Mesenteric fat pad (tissue), 1 donor: ENCODE measurements around the gene NOP9. TPM values are rescaled to one million over a fixed set of nuclear protein-coding genes. Genes with fewer than 3 reads are reported as not detected.

ENCODE experiments used
- DNase-seq: peaks from one replicate; pipeline ENCODE4 v3.0.0-alpha.2; 2020; ENCODE audit warnings: low spot score
- total RNA-seq: library from RNA; stranded (reverse); fragmentation: NEBNext Ultra II Directional; extraction: Animal tissue kit (Norgen Biotek cat#: 25700); gene quantifications from one replicate; pipeline ENCODE4 v1.2.1, GENCODE V29; 2021
- donor health status: DM: yes; HTN: yes; CAD: no.

The NOP9 gene
- total RNA-seq, 1 donor from 2014 or later: 23.4 TPM

GRCh38 chr14:24282736-24283135, 16.9 kb upstream of the NOP9 start:
- no peak for DNase-seq

- no peak for DNase-seq
Observed at GRCh38 chr14:24283796-24284460, 15.7 kb upstream of the NOP9 start.

GRCh38 chr14:24284501-24285035, 15.1 kb upstream of the NOP9 start:
- DNase-seq: no peak

- no peak for DNase-seq
Observed at GRCh38 chr14:24285351-24285750, 14.3 kb upstream of the NOP9 start.

- DNase-seq: no peak
Observed at GRCh38 chr14:24286996-24287395, 12.7 kb upstream of the NOP9 start.

GRCh38 chr14:24289649-24290280, 9.9 kb upstream of the NOP9 start:
- DNase-seq: no peak

GRCh38 chr14:24290746-24291145, 8.9 kb upstream of the NOP9 start:
- no peak for DNase-seq

GRCh38 chr14:24291446-24292117, 8.1 kb upstream of the NOP9 start:
- no peak for DNase-seq

GRCh38 chr14:24292118-24292807, 7.4 kb upstream of the NOP9 start:
- no peak for DNase-seq

GRCh38 chr14:24293525-24293924, 6.1 kb upstream of the NOP9 start:
- no peak for DNase-seq

- DNase-seq: no peak
Observed at GRCh38 chr14:24296341-24297157, 3.1 kb upstream of the NOP9 start.

GRCh38 chr14:24297190-24297964, 2.3 kb upstream of the NOP9 start:
- DNase-seq: no peak

- no peak for DNase-seq
Observed at GRCh38 chr14:24298892-24299254, 777 bp upstream of the NOP9 start.

GRCh38 chr14:24300326-24300980, 803 bp downstream of the NOP9 start:
- no peak for DNase-seq

GRCh38 chr14:24304019-24304387, 4.4 kb downstream of the NOP9 start:
- DNase-seq: no peak

GRCh38 chr14:24307156-24307574, 7.5 kb downstream of the NOP9 start:
- DNase-seq: no peak

GRCh38 chr14:24307575-24308341, 8.1 kb downstream of the NOP9 start, which contains the start of gene CIDEB:
CIDEB (minus strand) TSS chr14:24307977; CDS start chr14:24307858, 119 bp downstream.
- no peak for DNase-seq

- no peak for DNase-seq
Observed at GRCh38 chr14:24308342-24309124, 8.9 kb downstream of the NOP9 start.
